Measurements from ENCODE around the gene TOP3B.
"Not testable (repeated sequence)": the region's sequence is repeated elsewhere in the genome, so short reads cannot be mapped to it uniquely, and the experiment has no call there.

Gene TOP3B

GRCh38 chr22:21921729-21922128, 60.9 kb downstream of the TOP3B start:
- FAIRE-seq: no peak

- no peak for FAIRE-seq
Measured at GRCh38 chr22:21921184-21921721, 61.3 kb downstream of the TOP3B start.

- no peak for FAIRE-seq
Measured at GRCh38 chr22:21920341-21921183, 62.0 kb downstream of the TOP3B start.

- no peak for FAIRE-seq
Measured at GRCh38 chr22:21919526-21920307, 62.9 kb downstream of the TOP3B start.

- FAIRE-seq: no peak
Measured at GRCh38 chr22:21918466-21919185, 64.0 kb downstream of the TOP3B start.

- FAIRE-seq: no peak
Measured at GRCh38 chr22:21917959-21918261, 64.7 kb downstream of the TOP3B start.

- no peak for FAIRE-seq
Measured at GRCh38 chr22:21917181-21917958, 65.2 kb downstream of the TOP3B start.

- FAIRE-seq: no peak
Measured at GRCh38 chr22:21916309-21916918, 66.2 kb downstream of the TOP3B start.

GRCh38 chr22:21915624-21916308, 66.8 kb downstream of the TOP3B start:
- no peak for FAIRE-seq

- FAIRE-seq: not testable (repeated sequence)
Measured at GRCh38 chr22:21914033-21914642, 68.4 kb downstream of the TOP3B start.

GRCh38 chr22:21910367-21910766, 72.2 kb downstream of the TOP3B start:
- not testable (repeated sequence) for FAIRE-seq

- no peak for FAIRE-seq
Measured at GRCh38 chr22:21909871-21910270, 72.7 kb downstream of the TOP3B start.

- FAIRE-seq: no peak
Measured at GRCh38 chr22:21907638-21908522, 74.7 kb downstream of the TOP3B start.
